Coronary artery (tissue), 2 donors: Measurements from ENCODE around the gene ANKS1A.

Source experiments
- DNase-seq: peaks from one replicate; pipeline ENCODE4 v3.0.0-alpha.2; 2017; ENCODE audit warnings: low spot score
- H3K27ac ChIP-seq, 2 donors: fragments of 200-600 bp; sonication (generic); one replicate each; pipeline ENCODE4 v1.5.1; 2016 to 2019
- H3K4me3 ChIP-seq: fragments of 200-600 bp; sonication (generic); 2 replicates; pipeline ENCODE4 v1.5.1; 2016; ENCODE audit warnings: mild to moderate bottlenecking, moderate library complexity
- TF ChIP-seq, protein P1 (sequence below): fragments of 200-600 bp; sonication (generic); IDR thresholded peaks from one replicate; pipeline ENCODE4 v1.5.1; 2019; ENCODE audit warnings: antibody characterized with exemption

ANKS1A gene

DNA sequence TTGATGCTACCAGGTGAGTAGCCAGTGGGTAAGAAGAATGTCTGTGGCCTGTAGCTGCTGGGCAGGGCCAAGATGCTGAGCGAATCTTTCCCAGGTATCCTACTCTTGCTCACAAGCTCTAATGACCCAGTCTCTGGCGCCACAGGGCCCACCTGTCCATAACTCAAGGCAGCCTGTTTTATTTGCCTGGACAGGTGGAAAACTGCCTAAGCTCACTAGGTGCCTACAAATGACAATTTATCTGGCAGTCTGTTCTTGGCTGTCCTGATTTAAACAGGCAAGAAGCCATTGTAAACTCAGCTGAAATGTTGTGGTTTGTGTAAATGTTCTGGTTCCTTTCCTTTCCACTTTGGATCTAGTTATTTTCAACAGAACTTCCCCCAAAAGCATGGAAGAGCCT, 138.8 kb downstream of the ANKS1A start:
- no peak for DNase-seq
- peak overlapping the region in 1 of 2 donors; percentile 61 for H3K27ac ChIP-seq
- TF ChIP-seq, protein P1, sequence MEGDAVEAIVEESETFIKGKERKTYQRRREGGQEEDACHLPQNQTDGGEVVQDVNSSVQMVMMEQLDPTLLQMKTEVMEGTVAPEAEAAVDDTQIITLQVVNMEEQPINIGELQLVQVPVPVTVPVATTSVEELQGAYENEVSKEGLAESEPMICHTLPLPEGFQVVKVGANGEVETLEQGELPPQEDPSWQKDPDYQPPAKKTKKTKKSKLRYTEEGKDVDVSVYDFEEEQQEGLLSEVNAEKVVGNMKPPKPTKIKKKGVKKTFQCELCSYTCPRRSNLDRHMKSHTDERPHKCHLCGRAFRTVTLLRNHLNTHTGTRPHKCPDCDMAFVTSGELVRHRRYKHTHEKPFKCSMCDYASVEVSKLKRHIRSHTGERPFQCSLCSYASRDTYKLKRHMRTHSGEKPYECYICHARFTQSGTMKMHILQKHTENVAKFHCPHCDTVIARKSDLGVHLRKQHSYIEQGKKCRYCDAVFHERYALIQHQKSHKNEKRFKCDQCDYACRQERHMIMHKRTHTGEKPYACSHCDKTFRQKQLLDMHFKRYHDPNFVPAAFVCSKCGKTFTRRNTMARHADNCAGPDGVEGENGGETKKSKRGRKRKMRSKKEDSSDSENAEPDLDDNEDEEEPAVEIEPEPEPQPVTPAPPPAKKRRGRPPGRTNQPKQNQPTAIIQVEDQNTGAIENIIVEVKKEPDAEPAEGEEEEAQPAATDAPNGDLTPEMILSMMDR = no peak
- H3K4me3 ChIP-seq = peak overlapping the region; percentile 7

DNA sequence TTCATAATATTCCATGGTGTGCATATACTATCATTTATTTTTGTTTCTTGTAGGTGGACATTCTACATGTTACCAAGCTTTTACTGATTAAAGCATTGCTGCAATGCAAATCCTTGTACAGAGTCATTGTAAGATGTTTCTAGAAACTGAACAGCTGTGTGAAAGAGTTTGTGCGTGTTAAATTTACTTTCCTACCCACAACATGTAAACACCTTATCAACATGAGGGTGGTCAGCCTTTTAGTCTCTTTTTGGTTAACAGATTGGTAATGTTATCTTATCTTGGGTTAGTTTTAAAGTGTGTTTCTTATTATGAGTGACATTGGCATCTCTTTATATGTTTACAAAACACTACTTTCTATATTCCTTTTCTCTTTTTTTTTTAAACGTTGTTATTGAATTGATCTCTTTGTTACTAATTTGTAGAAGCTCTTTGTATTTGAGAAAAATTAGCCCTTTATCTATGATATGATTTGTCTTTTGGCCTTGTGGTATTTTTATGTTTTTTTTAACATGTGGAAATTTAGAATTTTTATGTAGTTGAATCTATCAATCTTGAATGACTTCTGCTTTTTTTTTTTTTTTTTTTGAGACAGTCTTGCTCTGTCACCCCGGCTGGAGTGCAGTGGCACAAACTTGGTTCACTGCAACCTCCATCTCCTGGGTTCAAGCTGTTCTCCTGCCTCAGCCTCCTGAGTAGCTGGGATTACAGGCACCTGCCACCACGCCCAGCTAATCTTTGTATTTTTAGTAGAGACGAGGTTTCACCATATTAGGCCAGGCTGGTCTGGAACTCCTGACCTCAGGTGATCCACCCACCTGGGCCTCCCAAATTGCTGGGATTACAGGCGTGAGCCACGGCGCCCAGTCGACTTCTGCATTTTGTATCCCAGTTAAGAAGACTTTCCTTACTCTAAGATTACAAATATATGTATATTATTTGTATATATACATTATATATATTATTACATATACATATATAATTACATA, 140.0 kb downstream of the ANKS1A start:
- Histone ChIP-seq H3K27ac (no peak overlapping the region), H3K4me3 (no peak overlapping the region)
- no peak for DNase-seq
- TF ChIP-seq, protein P1 = no peak

DNA sequence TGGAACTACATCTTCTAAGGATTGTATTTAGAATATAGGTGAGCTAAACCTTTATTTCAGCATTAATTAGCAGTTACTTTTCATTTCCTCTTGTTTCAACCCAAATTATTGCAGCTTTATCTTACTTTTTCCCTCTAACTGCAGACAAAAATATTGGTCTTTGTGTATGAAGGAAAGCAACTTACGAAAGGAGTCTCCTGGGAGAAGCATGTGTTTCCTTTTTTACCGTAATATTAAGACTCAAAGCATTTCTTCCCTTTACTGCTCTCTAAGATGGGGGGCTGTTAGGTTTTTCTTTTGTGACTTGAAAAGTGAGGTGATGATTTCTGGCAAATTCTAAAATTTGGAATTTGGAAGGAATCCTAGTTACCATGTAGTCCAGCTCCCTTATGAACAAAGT, 141.0 kb downstream of the ANKS1A start:
- peak overlapping the region; percentile 12 to 29 for H3K27ac ChIP-seq
- TF ChIP-seq, protein P1 = no peak
- no peak overlapping the region for H3K4me3 ChIP-seq
- no peak for DNase-seq

DNA sequence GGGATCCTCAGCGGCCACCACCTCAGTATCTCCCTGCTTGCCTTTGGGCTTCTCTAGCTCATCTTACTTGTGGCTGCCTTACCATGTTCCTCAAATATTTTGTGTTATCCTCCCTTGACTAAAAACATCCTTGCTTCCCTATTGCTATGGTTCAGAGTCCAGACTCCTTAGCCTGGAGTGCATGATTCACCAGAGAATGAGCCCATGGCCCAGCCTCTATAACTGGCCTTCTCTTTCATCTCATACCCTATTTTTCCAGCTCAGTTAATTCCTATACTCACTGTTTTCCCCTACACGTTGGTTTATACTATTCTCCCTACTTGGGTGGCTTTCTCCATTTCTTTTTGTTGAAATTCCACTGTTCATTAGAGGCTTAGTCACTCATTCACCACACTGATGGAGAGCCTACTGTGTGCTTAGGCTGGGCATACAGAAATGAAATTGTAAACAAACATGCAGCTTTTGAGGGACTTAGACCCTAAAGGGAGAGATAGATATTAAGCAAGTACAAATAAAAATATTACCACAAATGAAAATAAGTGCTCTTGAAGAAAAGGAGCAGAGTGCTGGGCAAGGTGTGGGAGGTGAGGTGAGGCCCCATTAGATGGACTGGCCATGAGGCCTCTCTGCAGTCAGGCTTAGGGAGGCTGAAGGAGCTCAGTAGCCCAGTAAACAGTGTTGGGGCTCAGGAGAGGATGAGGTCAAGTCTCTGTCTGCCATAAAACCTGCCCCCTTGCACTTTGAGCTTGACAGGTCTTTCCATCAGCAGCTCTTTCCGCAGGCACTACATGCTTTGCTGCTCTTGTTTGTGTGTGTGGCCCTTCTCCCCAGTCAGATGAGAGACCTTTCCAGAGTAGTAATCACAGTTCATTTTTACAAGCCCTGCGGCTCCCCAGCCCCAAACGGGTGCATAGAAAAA, 142.8 kb downstream of the ANKS1A start:
- no peak overlapping the region for H3K4me3 ChIP-seq
- H3K27ac ChIP-seq = peak overlapping the region in 1 of 2 donors; percentile 10
- TF ChIP-seq, protein P1 = no peak
- DNase-seq = no peak

DNA sequence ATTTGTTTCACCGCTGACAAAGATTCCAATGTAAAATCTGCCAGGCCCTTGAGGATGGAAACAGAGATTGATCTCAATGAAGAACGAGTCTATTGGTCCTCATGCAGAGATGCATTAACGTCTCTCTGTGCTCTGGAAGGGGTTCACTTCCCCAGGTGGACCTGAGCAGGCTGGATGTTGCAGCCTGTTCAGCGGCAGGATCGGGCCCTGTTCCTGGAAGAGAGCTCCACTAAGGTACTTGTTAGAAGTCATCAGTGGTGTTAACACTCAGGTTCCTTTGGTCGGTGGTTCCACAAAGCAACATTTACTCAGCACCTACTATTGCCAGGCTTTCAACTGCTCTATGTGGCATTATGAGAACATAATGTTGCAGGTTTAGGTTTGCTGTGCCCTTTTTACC, 144.6 kb downstream of the ANKS1A start:
- no peak for DNase-seq
- TF ChIP-seq, protein P1 = no peak
- H3K27ac ChIP-seq = no peak overlapping the region
- no peak overlapping the region for H3K4me3 ChIP-seq

DNA sequence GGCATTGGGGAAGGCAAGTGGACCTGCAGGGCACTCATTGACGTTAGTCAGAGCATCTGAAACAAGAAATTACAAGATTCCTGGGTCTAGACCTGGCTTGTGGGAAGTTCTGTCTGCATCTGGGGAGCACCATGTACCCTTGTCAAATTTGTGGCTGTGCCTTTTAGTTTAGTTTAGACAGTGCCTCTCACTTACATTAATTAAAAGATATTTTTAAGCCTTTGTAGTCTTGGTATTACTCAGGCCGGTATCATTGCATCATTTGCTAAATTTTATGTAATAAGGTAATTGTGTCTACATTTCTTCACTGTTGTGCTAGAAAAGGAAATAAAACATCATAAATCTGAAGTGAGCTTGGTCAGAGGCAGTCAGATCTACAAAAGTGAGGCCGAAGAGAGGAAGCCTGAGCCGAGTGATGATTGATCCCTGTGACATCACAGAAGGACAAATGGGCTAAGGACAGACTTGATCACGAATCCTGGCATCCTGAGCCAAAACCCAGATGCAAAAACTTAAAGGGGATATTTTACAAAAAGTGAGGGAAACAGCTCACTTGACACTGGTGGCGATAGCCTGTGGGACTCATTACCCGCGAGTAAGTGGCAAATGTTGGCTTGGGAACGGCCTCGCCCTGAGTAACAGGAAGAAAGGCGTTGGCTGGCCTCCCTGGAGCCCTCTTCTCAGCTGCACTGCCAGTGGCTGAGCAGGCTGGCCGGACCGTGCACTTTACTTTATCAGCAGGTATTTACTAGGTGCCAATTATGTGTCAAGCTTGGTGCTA, 145.5 kb downstream of the ANKS1A start:
- DNase-seq = no peak
- peak overlapping the region; percentile 21 for H3K4me3 ChIP-seq
- TF ChIP-seq, protein P1 = no peak
- H3K27ac ChIP-seq = peak overlapping the region in 1 of 2 donors; percentile 69
